Measurements from ENCODE around the gene EXOC6.

DNA sequence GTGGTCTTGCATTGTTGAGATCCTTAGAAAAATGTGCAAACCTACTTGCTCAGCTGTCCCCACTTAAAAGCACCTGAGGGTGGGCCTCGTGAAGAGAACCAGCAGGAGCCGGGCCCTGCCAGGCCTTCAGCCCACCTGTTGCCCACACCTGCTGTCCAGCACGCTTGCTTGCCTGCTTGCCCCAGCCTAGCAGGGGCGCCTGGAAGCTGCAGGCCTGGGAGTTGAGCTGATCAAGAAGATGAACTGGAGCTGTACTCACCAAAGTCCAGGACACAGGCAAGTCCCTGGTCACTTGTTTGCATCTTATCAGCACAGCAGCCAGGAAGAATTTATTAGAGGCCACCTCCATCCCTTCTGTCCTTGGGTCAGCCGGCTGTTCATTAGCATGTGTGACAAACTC lies 248.6 kb downstream of the EXOC6 start:
- no peak for TF ChIP-seq ZNF317 (CRISPR knock-in tag; IDR thresholded peaks at IDR 0.05)
- TF ChIP-seq ZNF709 (CRISPR knock-in tag; IDR thresholded peaks at IDR 0.05) = no peak
- TF ChIP-seq POLR2A (IDR thresholded peaks at IDR 0.05; ENCODE audit: insufficient read depth in 1 of 2, low read depth in 2 of 2, low read length in 2 of 2) = no peak
- TF ChIP-seq NFIC (IDR thresholded peaks at IDR 0.05; ENCODE audit: low read length) = no peak
